ENCODE results near the gene PLEK.
"Not testable (repeated sequence)": the region's sequence is repeated elsewhere in the genome, so short reads cannot be mapped to it uniquely, and the experiment has no call there.

PLEK gene

DNA sequence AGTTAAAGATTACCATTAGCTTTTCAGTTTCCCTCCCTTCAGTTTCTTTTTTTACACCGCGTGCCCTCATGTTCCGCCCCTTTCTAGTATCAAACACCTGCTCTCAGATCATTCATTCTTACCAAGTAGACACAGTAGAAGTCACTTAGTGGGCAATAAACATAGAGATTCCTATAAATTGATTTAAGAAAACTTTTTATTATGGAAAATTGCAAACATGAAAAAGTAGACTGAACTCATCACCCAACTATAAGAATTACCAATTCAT lies 24.1 kb upstream of the PLEK start:
- H3K4me3 ChIP-seq (ENCODE audit: low read depth, low read length), result no peak overlapping the region
- TF ChIP-seq, protein P1, sequence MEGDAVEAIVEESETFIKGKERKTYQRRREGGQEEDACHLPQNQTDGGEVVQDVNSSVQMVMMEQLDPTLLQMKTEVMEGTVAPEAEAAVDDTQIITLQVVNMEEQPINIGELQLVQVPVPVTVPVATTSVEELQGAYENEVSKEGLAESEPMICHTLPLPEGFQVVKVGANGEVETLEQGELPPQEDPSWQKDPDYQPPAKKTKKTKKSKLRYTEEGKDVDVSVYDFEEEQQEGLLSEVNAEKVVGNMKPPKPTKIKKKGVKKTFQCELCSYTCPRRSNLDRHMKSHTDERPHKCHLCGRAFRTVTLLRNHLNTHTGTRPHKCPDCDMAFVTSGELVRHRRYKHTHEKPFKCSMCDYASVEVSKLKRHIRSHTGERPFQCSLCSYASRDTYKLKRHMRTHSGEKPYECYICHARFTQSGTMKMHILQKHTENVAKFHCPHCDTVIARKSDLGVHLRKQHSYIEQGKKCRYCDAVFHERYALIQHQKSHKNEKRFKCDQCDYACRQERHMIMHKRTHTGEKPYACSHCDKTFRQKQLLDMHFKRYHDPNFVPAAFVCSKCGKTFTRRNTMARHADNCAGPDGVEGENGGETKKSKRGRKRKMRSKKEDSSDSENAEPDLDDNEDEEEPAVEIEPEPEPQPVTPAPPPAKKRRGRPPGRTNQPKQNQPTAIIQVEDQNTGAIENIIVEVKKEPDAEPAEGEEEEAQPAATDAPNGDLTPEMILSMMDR (conservative IDR thresholded peaks at IDR 0.05; ENCODE audit: low read depth, low read length), result no peak
- no peak for DNase-seq (ENCODE audit: low read depth)

DNA sequence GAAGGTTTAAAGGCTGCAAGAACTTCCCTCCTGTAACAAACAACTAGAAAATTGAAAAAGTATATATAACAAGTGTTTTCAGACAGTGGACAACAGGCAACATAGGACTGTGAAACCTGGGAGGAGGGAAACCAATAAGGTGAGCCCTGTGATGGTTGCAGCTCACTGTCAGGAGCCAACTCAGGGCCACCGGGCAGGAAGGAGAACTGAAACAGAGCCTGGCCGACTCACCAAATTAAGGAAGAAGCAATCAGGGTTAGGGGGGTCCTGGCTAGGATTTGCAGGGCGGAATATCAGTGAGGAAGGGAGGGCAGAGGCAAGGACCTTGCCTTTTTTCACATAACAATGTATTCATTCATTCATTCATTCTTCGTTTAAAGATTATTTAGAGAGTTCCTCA lies 23.5 kb upstream of the PLEK start:
- no peak for DNase-seq (ENCODE audit: low read depth)
- TF ChIP-seq, protein P1 (conservative IDR thresholded peaks at IDR 0.05; ENCODE audit: low read depth, low read length), result no peak
- H3K4me3 ChIP-seq (ENCODE audit: low read depth, low read length), result no peak overlapping the region

DNA sequence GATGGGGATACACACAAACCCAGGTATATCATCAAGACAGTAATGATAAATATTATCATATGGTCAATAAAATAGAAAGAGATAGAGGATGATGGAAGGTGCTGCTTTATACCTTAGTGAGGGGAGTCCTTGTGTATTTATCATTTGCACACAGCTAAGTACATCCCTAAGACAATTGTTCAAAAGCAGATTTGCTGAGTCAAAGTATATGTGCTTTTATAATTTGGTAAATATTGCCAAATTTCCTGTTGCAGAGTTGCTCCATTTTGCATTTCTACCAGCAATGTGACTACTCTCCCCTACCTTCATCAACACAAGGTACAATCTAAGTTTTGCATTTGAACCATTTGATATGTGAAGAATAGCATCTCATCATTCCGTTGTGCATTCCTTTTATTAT lies 22.6 kb upstream of the PLEK start:
- TF ChIP-seq, protein P1 (conservative IDR thresholded peaks at IDR 0.05; ENCODE audit: low read depth, low read length), result no peak
- H3K4me3 ChIP-seq (ENCODE audit: low read depth, low read length), result no peak overlapping the region
- no peak for DNase-seq (ENCODE audit: low read depth)

DNA sequence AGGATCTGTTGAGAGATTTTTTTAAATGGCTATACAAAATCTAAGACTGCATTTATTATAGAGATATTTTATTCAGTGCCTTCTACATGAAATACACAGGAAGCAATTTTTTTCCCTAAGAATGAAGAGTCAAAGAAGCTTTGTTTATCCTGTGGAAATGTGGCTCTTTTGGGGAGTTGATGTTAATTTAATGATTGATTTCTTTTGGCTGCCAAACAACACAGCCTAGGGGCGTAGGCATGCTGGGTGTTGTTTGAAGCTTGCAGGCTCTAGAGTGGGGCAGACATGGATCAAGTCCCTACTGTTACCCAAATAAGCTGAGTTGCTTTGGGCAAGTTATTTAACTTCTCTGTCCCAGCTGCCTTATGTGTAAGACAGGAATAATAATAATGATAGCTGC lies 21.1 kb upstream of the PLEK start:
- TF ChIP-seq, protein P1 (conservative IDR thresholded peaks at IDR 0.05; ENCODE audit: low read depth, low read length), result no peak
- H3K4me3 ChIP-seq (ENCODE audit: low read depth, low read length), result no peak overlapping the region
- no peak for DNase-seq (ENCODE audit: low read depth)

DNA sequence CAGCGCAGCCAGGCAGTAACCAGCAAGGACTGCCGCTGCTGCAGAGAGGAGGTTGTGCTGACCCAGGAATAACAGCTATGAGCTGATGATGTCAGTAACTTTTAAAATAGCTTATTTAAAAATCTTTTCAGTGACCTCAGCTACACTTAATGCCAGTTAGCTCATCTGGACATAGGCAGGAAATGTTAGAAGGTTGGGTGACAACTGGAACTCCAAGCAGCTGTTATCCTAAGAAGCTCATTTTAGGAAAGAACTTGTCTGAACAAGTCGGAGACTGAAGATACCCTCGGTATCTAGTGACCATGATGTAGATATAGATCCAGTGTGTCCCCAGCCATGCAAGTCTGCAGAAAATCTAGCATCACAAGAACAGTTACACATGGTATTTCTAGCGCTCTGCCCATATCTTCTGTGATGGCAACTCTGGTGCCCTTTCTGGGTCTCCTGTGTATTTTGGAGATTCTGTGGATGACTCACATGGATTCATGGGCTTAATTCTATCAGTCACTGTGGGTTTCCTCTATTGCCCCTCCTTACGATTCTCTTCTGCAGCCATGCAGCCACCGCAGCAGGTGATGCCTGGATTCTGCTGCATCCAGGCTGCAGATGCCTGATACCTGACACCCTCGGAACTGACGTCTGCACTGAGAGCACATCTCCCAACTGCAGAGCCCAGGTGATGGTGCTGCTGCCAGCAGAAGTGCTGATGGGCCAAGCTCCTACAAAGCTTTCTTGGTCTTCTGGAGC lies 19.8 kb upstream of the PLEK start:
- TF ChIP-seq, protein P1 (conservative IDR thresholded peaks at IDR 0.05; ENCODE audit: low read depth, low read length), result no peak
- DNase-seq (ENCODE audit: low read depth), result no peak
- no peak overlapping the region for H3K4me3 ChIP-seq (ENCODE audit: low read depth, low read length)

DNA sequence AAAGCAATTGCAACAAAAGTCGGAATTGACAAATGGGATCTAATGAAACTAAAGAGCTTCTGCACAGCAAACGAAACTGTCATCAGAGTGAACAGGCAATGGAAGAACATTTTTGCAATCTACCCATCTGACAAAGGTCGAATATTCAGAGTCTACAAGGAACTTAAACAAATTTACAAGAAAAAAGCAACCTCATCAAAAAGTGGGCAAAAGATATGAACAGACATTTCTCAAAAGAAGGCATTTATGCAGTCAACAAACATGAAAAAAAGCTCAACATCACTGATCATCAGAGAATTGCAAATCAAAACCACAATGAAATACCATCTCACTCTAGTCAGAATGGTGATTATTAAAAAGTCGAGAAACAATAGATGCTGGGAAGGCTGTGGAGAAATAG lies 16.0 kb upstream of the PLEK start:
- not testable (repeated sequence) for DNase-seq (ENCODE audit: low read depth); H3K4me3 ChIP-seq (ENCODE audit: low read depth, low read length)

DNA sequence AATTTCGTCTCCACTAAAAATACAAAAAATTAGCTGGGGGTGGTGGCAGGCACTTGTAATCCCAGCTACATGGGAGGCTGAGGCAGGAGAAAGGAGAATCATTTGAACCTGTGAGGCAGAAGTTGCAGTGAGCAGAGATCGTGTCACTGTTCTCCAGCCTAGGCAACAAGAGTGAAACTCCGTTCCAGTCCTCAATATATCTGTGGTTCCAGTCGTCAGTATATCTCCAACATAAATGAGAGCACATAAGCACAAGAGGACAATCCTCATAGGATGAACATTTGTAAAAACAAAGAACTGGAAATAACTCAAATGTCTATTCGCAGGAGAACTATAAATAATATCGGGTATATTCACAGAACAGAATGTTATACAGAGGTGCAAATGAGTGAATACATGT lies 13.1 kb upstream of the PLEK start:
- TF ChIP-seq, protein P1 (conservative IDR thresholded peaks at IDR 0.05; ENCODE audit: low read depth, low read length), result no peak
- no peak overlapping the region for H3K4me3 ChIP-seq (ENCODE audit: low read depth, low read length)
- no peak for DNase-seq (ENCODE audit: low read depth)
